Testis (tissue), 3 donors: ENCODE data around the gene PLXDC2. TPM values are rescaled to one million over a fixed set of nuclear protein-coding genes. Genes with fewer than 3 reads are reported as not detected.
A peak's percentile ranks its signal among the peaks of the same experiment; 100 is the strongest.

Source experiments
- DNase-seq: peaks from one replicate; pipeline ENCODE4 v3.0.0-alpha.2; 2019
- H3K27ac ChIP-seq, 2 donors: fragments of 200-600 bp; sonication (generic); one replicate each; pipeline ENCODE4 v1.5.1; 2019
- H3K27me3 ChIP-seq: fragments of 200-600 bp; sonication (generic); one replicate; pipeline ENCODE4 v1.5.1; 2019
- H3K36me3 ChIP-seq: fragments of 200-600 bp; sonication (generic); one replicate; pipeline ENCODE4 v1.5.1; 2017; ENCODE audit warnings: low read depth; ENCODE audit errors: missing control alignments
- H3K4me1 ChIP-seq: fragments of 200-600 bp; sonication (generic); one replicate; pipeline ENCODE4 v1.5.1; 2019
- H3K4me3 ChIP-seq, 2 donors: fragments of 200-600 bp; sonication (generic); one replicate each; pipeline ENCODE4 v1.5.1; 2017 to 2019
- H3K9me3 ChIP-seq: fragments of 200-600 bp; sonication (generic); one replicate; pipeline ENCODE4 v1.5.1; 2017
- CTCF ChIP-seq, 3 experiments: fragments of 450-650 bp in 2 of 3; fragments of 200-600 bp in 1 of 3; sonication (generic) in 1 of 3; IDR thresholded peaks; one replicate each; pipeline ENCODE4 v1.5.1; 2016 to 2019; ENCODE audit warnings: antibody characterized with exemption in 3 of 3, mild to moderate bottlenecking in 2 of 3, moderate library complexity in 1 of 3
- POLR2A ChIP-seq: fragments of 450-650 bp; IDR thresholded peaks from one replicate; pipeline ENCODE4 v1.6.1; 2017; ENCODE audit warnings: antibody characterized with exemption, mild to moderate bottlenecking, moderate library complexity
- WGBS, 2 donors: methylation state at CpG; one replicate each; pipeline ENCODE4 v1.1.5; 2018; 5-methylcytosine and 5-hydroxymethylcytosine counted together
- intact Hi-C: fragments of 100-400 bp; cut with DNase I; formaldehyde crosslinking; loops from one replicate; pipeline ENCODE4 v1.15.1; 2023; ENCODE audit warnings: low total_unique reads
- polyA plus RNA-seq: library from polyadenylated mRNA; stranded (reverse); fragments of 350-450 nt; fragmentation: Illumina TruSeq; extraction: RNeasy Lipid Tissue Mini Kit (QIAGEN cat#74804); gene quantifications from one replicate; pipeline ENCODE4 v1.2.3, GENCODE V29; 2014; ENCODE audit warnings: low read depth, low replicate concordance; ENCODE audit not compliant: insufficient read depth
- total RNA-seq, 2 donors: library from RNA; depleted of rRNA; stranded (reverse); fragments of >200 nt; gene quantifications; one replicate each; pipeline ENCODE4 v1.2.3, GENCODE V29; 2016

The PLXDC2 gene
- total and polyA plus RNA-seq, 3 donors from 2014 or later = 27.5 to 81.7 (median 53.6) TPM

- TF ChIP-seq CTCF (IDR thresholded peaks at IDR 0.05) (no peak), POLR2A (no peak)
- Histone ChIP-seq H3K4me3 (no peak overlapping the region), H3K27ac (no peak overlapping the region), H3K36me3 (no peaks in the 10 kb centered on the region), H3K4me1 (no peaks in the 10 kb centered on the region), H3K9me3 (no peaks in the 10 kb centered on the region), H3K27me3 (no peaks in the 10 kb centered on the region)
- intact Hi-C loops = no loop called here
- DNase-seq = no peak
- 88 to 93% methylated on average over 7 of the region's 7 CpGs for WGBS, 2 donors
Observed at GRCh38 chr10:19928936-19929335, 112.7 kb downstream of the PLXDC2 start.

- Histone ChIP-seq H3K4me3 (no peak overlapping the region), H3K27me3 (no peaks in the 10 kb centered on the region), H3K9me3 (no peaks in the 10 kb centered on the region), H3K4me1 (no peaks in the 10 kb centered on the region), H3K27ac (no peak overlapping the region), H3K36me3 (no peaks in the 10 kb centered on the region)
- WGBS, 2 donors = 52 to 56% methylated on average over 3 of the region's 3 CpGs
- intact Hi-C loops = no loop called here
- TF ChIP-seq CTCF (IDR thresholded peaks at IDR 0.05) = no peak
- no peak for TF ChIP-seq POLR2A
- DNase-seq = no peak
Observed at GRCh38 chr10:19929506-19930140, 113.4 kb downstream of the PLXDC2 start.

- intact Hi-C loops = no loop called here
- H3K27me3 ChIP-seq = no peaks in the 10 kb centered on the region
- TF ChIP-seq CTCF (IDR thresholded peaks at IDR 0.05) = no peak
- no peak for TF ChIP-seq POLR2A
- DNase-seq = peak; percentile 40
- peak overlapping the region in 1 of 2 donors; percentile 18 for H3K27ac ChIP-seq
- no peaks in the 10 kb centered on the region for H3K9me3 ChIP-seq
- no peaks in the 10 kb centered on the region for H3K4me1 ChIP-seq
- H3K4me3 ChIP-seq = no peak overlapping the region
- H3K36me3 ChIP-seq = no peaks in the 10 kb centered on the region
- WGBS, 2 donors = 53 to 63% methylated on average over 12 of the region's 12 CpGs
Observed at GRCh38 chr10:19930936-19931893, 115.0 kb downstream of the PLXDC2 start.

GRCh38 chr10:19931894-19932590, 115.8 kb downstream of the PLXDC2 start:
- H3K27ac ChIP-seq = peak overlapping the region in 1 of 2 donors; percentile 18
- DNase-seq = no peak
- H3K36me3 ChIP-seq = no peaks in the 10 kb centered on the region
- 75 to 76% methylated on average over 4 of the region's 4 CpGs for WGBS, 2 donors
- no peaks in the 10 kb centered on the region for H3K9me3 ChIP-seq
- intact Hi-C loops = no loop called here
- H3K27me3 ChIP-seq = no peaks in the 10 kb centered on the region
- H3K4me3 ChIP-seq = no peak overlapping the region
- TF ChIP-seq CTCF (IDR thresholded peaks at IDR 0.05) (no peak), POLR2A (no peak)
- H3K4me1 ChIP-seq = no peaks in the 10 kb centered on the region
